DOHH2 (cell line): ENCODE results near the gene TUSC2.

Source experiments
- H3F3A ChIP-seq: fragments of 200-600 bp; sonication (generic), shearing (Covaris generic); 2 replicates; pipeline ENCODE4 v1.6.0; 2016; ENCODE audit warnings: antibody characterized with exemption, mild to moderate bottlenecking; ENCODE audit not compliant: control insufficient read depth, insufficient read depth
- H3K27ac ChIP-seq: fragments of 200-600 bp; sonication (generic); 2 replicates; pipeline ENCODE4 v1.5.1; 2014; ENCODE audit warnings: low read depth, mild to moderate bottlenecking, low read length, moderate library complexity
- H3K27me3 ChIP-seq: fragments of 200-600 bp; sonication (generic); 2 replicates; pipeline ENCODE4 v1.6.1; 2014; ENCODE audit warnings: mild to moderate bottlenecking, low read length, mixed read lengths; ENCODE audit not compliant: control insufficient read depth
- H3K36me3 ChIP-seq: fragments of 200-600 bp; sonication (generic); 2 replicates; pipeline ENCODE4 v1.6.1; 2014; ENCODE audit warnings: mild to moderate bottlenecking, low read length, moderate library complexity, mixed read lengths; ENCODE audit not compliant: control insufficient read depth
- H3K4me1 ChIP-seq: fragments of 200-600 bp; sonication (generic); 2 replicates; pipeline ENCODE4 v1.6.1; 2014; ENCODE audit warnings: mild to moderate bottlenecking, low read length, mixed read lengths; ENCODE audit not compliant: control insufficient read depth
- H3K4me2 ChIP-seq: fragments of 200-600 bp; sonication (generic); 2 replicates; pipeline ENCODE4 v1.6.0; 2014; ENCODE audit warnings: mild to moderate bottlenecking, low read length, moderate library complexity
- H3K4me3 ChIP-seq: fragments of 200-600 bp; sonication (generic); 2 replicates; pipeline ENCODE4 v1.5.1; 2014; ENCODE audit warnings: mild to moderate bottlenecking, low read length, mixed read lengths
- H3K79me2 ChIP-seq: fragments of 200-600 bp; sonication (generic); 2 replicates; pipeline ENCODE4 v1.6.1; 2014; ENCODE audit warnings: mild to moderate bottlenecking, low read length, mixed read lengths; ENCODE audit not compliant: control insufficient read depth
- H3K9me2 ChIP-seq: fragments of 200-600 bp; sonication (generic); replicated peaks from 2 replicates; pipeline ENCODE4 v1.6.1; 2014; ENCODE audit warnings: mild to moderate bottlenecking, low read length, mixed read lengths; ENCODE audit not compliant: control insufficient read depth
- H3K9me3 ChIP-seq: fragments of 200-600 bp; sonication (generic); 2 replicates; pipeline ENCODE4 v1.6.1; 2014; ENCODE audit warnings: antibody characterized with exemption, low read length, mixed read lengths; ENCODE audit not compliant: control insufficient read depth, insufficient read depth
- H4K20me1 ChIP-seq: fragments of 200-600 bp; sonication (generic); 2 replicates; pipeline ENCODE4 v1.6.0; 2014; ENCODE audit warnings: low read depth, mild to moderate bottlenecking, antibody characterized with exemption, low read length, moderate library complexity; ENCODE audit not compliant: control insufficient read depth, insufficient read depth
- EZH2phosphoT487 ChIP-seq: fragments of 200-600 bp; sonication (generic); IDR thresholded peaks from 2 replicates; pipeline ENCODE4 v1.6.1; 2017; ENCODE audit warnings: borderline replicate concordance, mild to moderate bottlenecking, antibody characterized with exemption, low read length, moderate library complexity, mixed read lengths
- TF ChIP-seq, protein P1 (sequence below): fragments of 200-600 bp; sonication (generic); IDR thresholded peaks from one replicate; pipeline ENCODE4 v1.5.1; 2014; ENCODE audit warnings: antibody characterized with exemption, mild to moderate bottlenecking, low read depth, low read length; ENCODE audit not compliant: poor library complexity, severe bottlenecking

TUSC2 gene

DNA sequence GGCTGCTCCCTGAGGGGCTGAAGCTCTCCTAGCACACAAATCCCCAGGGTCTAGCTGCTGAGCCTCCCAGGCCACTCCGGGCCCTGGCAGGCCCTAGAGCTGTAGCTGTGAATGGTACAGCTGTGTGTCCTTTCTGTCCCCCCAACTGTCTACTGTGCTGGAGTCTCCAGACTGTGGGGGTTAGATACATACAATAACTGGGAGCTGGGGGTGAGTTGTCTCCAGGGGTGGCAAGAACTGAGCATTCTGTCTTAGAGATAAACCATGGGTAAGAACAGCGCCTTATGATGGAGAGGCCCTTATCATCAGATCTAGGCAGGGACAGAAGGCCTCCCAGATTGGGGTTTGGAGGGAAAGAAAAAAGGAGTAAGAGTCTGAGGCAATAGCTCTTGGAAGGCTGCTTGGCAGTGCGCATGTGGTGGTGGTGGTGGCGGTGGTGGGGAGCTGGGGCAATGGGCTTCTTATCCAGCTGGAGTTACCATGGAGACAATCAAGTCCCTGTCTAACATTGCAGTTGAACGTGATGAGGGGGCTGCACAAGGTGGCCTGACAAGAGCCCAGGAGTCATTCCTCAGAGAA, 26.3 kb upstream of the TUSC2 start:
- no peaks in the 10 kb centered on the region for H3K27me3 ChIP-seq
- 0 out of 2 replicates have a peak, but pooled peaks cover 4% of the 10 kb centered on the region for H3F3A ChIP-seq
- peaks cover 23% of the 10 kb centered on the region for H4K20me1 ChIP-seq
- H3K4me3 ChIP-seq: no peak overlapping the region
- peaks cover 49% of the 10 kb centered on the region for H3K4me1 ChIP-seq
- H3K9me2 ChIP-seq: no peaks in the 10 kb centered on the region
- peaks cover 72% of the 10 kb centered on the region for H3K79me2 ChIP-seq
- no peak overlapping the region for H3K4me2 ChIP-seq
- H3K27ac ChIP-seq: no peak overlapping the region
- no peaks in the 10 kb centered on the region for H3K9me3 ChIP-seq
- TF ChIP-seq, protein P1, sequence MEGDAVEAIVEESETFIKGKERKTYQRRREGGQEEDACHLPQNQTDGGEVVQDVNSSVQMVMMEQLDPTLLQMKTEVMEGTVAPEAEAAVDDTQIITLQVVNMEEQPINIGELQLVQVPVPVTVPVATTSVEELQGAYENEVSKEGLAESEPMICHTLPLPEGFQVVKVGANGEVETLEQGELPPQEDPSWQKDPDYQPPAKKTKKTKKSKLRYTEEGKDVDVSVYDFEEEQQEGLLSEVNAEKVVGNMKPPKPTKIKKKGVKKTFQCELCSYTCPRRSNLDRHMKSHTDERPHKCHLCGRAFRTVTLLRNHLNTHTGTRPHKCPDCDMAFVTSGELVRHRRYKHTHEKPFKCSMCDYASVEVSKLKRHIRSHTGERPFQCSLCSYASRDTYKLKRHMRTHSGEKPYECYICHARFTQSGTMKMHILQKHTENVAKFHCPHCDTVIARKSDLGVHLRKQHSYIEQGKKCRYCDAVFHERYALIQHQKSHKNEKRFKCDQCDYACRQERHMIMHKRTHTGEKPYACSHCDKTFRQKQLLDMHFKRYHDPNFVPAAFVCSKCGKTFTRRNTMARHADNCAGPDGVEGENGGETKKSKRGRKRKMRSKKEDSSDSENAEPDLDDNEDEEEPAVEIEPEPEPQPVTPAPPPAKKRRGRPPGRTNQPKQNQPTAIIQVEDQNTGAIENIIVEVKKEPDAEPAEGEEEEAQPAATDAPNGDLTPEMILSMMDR: no peak
- no peak for TF ChIP-seq EZH2phosphoT487
- H3K36me3 ChIP-seq: peaks cover 60% of the 10 kb centered on the region

DNA sequence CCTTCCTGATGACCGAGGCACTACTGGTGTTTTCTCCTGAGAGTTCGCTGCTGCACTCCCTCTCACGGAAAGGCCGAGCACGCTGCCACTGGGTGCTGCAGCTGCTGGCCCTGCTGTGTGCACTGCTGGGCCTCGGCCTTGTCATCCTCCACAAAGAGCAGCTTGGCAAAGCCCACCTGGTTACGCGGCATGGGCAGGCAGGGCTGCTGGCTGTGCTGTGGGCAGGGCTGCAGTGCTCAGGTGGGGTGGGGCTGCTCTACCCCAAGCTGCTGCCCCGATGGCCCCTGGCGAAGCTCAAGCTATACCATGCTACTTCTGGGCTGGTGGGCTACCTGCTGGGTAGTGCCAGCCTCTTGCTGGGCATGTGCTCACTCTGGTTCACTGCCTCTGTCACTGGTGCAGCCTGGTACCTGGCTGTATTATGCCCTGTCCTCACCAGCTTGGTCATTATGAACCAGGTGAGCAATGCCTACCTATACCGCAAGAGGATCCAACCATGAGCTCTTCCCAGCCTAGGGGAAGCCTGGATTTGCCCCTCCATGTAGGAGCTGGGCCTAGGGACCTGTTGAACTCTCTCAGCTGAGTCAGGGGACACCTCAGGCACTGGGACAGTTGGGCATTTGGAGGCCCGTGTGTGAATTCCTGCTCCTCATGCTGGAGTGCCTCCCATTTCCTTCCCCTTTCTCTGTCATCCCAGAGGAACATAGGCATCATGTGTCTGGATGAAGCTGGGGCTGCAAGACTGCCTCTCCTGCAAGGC, 25.4 kb upstream of the TUSC2 start:
- TF ChIP-seq, protein P1: no peak
- TF ChIP-seq EZH2phosphoT487: no peak
- Histone ChIP-seq H3K36me3 (peaks cover 62% of the 10 kb centered on the region), H3K4me3 (no peak overlapping the region), H3K9me3 (no peaks in the 10 kb centered on the region), H3K4me1 (peaks cover 51% of the 10 kb centered on the region), H3K4me2 (no peak overlapping the region), H3K27ac (no peak overlapping the region), H3K9me2 (no peaks in the 10 kb centered on the region), H3K79me2 (peaks cover 66% of the 10 kb centered on the region), H3F3A (0 out of 2 replicates have a peak, but pooled peaks cover 4% of the 10 kb centered on the region), H4K20me1 (peaks cover 23% of the 10 kb centered on the region), H3K27me3 (no peaks in the 10 kb centered on the region)

DNA sequence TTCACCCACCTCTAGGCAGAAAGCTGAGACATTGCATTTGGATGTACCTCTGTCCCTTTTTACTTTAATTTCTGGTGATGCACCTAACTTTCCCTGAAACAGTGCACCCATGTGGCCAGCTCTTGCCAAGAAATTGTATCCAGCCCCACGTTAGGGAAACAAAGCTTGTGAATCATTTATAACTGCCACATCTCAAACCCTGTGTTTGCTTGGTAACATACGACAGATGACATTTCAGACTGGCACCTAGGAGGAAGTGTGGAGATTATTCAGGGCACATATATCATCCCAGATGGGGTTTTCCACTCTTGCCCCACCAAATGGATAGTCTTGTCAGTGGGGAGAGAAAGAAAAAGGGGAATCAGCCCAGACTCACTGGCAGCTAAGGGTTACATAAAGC, 24.8 kb upstream of the TUSC2 start:
- H3K36me3 ChIP-seq: peaks cover 62% of the 10 kb centered on the region
- no peaks in the 10 kb centered on the region for H3K27me3 ChIP-seq
- no peaks in the 10 kb centered on the region for H3K9me2 ChIP-seq
- 0 out of 2 replicates have a peak, but pooled peaks cover 4% of the 10 kb centered on the region for H3F3A ChIP-seq
- H3K4me1 ChIP-seq: peaks cover 45% of the 10 kb centered on the region
- H3K4me2 ChIP-seq: no peak overlapping the region
- H4K20me1 ChIP-seq: peaks cover 18% of the 10 kb centered on the region
- H3K9me3 ChIP-seq: no peaks in the 10 kb centered on the region
- peaks cover 59% of the 10 kb centered on the region for H3K79me2 ChIP-seq
- TF ChIP-seq EZH2phosphoT487: no peak
- TF ChIP-seq, protein P1: no peak
- H3K4me3 ChIP-seq: no peak overlapping the region
- H3K27ac ChIP-seq: no peak overlapping the region
